Lower leg skin (tissue), 4 donors: Measurements from ENCODE around the gene C17orf113. TPM values are rescaled to one million over a fixed set of nuclear protein-coding genes. Genes with fewer than 3 reads are reported as not detected.

Experiments used
- DNase-seq, 2 donors: peaks; one replicate each; pipeline ENCODE4 v3.0.0-alpha.2; 2019; ENCODE audit warnings: low spot score in 2 of 2
- H3K4me3 ChIP-seq: fragments of 200-600 bp; sonication (generic); 2 replicates; pipeline ENCODE4 v1.5.1; 2017; ENCODE audit warnings: mild to moderate bottlenecking, low read depth; ENCODE audit not compliant: poor library complexity, severe bottlenecking
- CTCF ChIP-seq, 3 donors: fragments of 450-650 bp; IDR thresholded peaks; one replicate each; pipeline ENCODE4 v1.5.1; 2016; ENCODE audit warnings: antibody characterized with exemption in 3 of 3, mild to moderate bottlenecking in 3 of 3, moderate library complexity in 2 of 3
- POLR2A ChIP-seq, 2 donors: fragments of 450-650 bp; IDR thresholded peaks; one replicate each; pipeline ENCODE4 v1.6.1; 2016 to 2017; ENCODE audit warnings: antibody characterized with exemption in 2 of 2, mild to moderate bottlenecking in 1 of 2, moderate library complexity in 1 of 2
- WGBS, 2 donors: methylation state at CpG; one replicate each; pipeline ENCODE4 v1.1.5; 2018; 5-methylcytosine and 5-hydroxymethylcytosine counted together
- intact Hi-C: fragments of 100-400 bp; cut with DNase I; formaldehyde crosslinking; loops from one replicate; pipeline ENCODE4 v1.15.0; 2023; ENCODE audit warnings: low total_unique reads
- total RNA-seq, 4 donors: library from RNA; depleted of rRNA; stranded (reverse); fragments of >200 nt; gene quantifications; one replicate each; pipeline ENCODE4 v1.1.0, GENCODE V29; 2016

C17orf113 gene
- total RNA-seq, 4 donors from 2014 or later, result 0.97 to 1.8 (median 1.5) TPM

- WGBS, 2 donors, result 61 to 75% methylated on average over 4 of the region's 4 CpGs
- TF ChIP-seq CTCF (IDR thresholded peaks at IDR 0.05) (no peak), POLR2A (IDR thresholded peaks at IDR 0.05) (no peak)
- H3K4me3 ChIP-seq, result no peak overlapping the region
- intact Hi-C loops, result no loop called here
- no peak for DNase-seq
These were observed 9.4 kb upstream of the C17orf113 start for GRCh38 chr17:42059815-42060214.

GRCh38 chr17:42058063-42058462 lies 7.7 kb upstream of the C17orf113 start:
- no peak overlapping the region for H3K4me3 ChIP-seq
- intact Hi-C loops, result no loop called here
- no peak for TF ChIP-seq POLR2A (IDR thresholded peaks at IDR 0.05)
- no peak for TF ChIP-seq CTCF (IDR thresholded peaks at IDR 0.05)
- DNase-seq, result no peak
- WGBS, 2 donors, result 67 to 93% methylated on average over 3 to 7 of the region's 7 CpGs

GRCh38 chr17:42056635-42057034 lies 6.2 kb upstream of the C17orf113 start:
- no peak for DNase-seq
- TF ChIP-seq POLR2A (IDR thresholded peaks at IDR 0.05) (no peak), CTCF (IDR thresholded peaks at IDR 0.05) (no peak)
- WGBS, 2 donors, result 73 to 80% methylated on average over 3 of the region's 3 CpGs
- intact Hi-C loops, result no loop called here
- H3K4me3 ChIP-seq, result no peak overlapping the region

GRCh38 chr17:42055496-42055895 lies 5.1 kb upstream of the C17orf113 start:
- TF ChIP-seq POLR2A (IDR thresholded peaks at IDR 0.05), result no peak
- no peak for TF ChIP-seq CTCF (IDR thresholded peaks at IDR 0.05)
- intact Hi-C loops, result no loop called here
- H3K4me3 ChIP-seq, result no peak overlapping the region
- DNase-seq, result no peak
- WGBS, 2 donors, result 53 to 64% methylated on average over 6 of the region's 6 CpGs

GRCh38 chr17:42055027-42055426 lies 4.6 kb upstream of the C17orf113 start:
- intact Hi-C loops, result no loop called here
- TF ChIP-seq CTCF (IDR thresholded peaks at IDR 0.05) (no peak), POLR2A (IDR thresholded peaks at IDR 0.05) (no peak)
- no peak for DNase-seq
- H3K4me3 ChIP-seq, result no peak overlapping the region
- WGBS, 2 donors, result 27 to 35% methylated on average over 3 of the region's 3 CpGs

- H3K4me3 ChIP-seq, result no peak overlapping the region
- 26 to 32% methylated on average over 12 of the region's 12 CpGs for WGBS, 2 donors
- no peak for DNase-seq
- TF ChIP-seq CTCF (IDR thresholded peaks at IDR 0.05) (no peak), POLR2A (IDR thresholded peaks at IDR 0.05) (no peak)
- intact Hi-C loops, result no loop called here
These were observed 3.5 kb upstream of the C17orf113 start for GRCh38 chr17:42053731-42054500.
